Heart left ventricle (tissue), 16 donors: ENCODE data around the gene TTI1. TPM values are rescaled to one million over a fixed set of nuclear protein-coding genes. Genes with fewer than 3 reads are reported as not detected.

Source experiments
- ATAC-seq, 4 donors: fragments of 200-7000 bp; cut with Tn5 transposase; one replicate each; pipeline ENCODE4 v1.9.1; 2020 to 2022; ENCODE audit warnings: moderate library complexity in 4 of 4, mild to moderate bottlenecking in 3 of 4, moderate number of reproducible peaks in 1 of 4
- DNase-seq, 5 donors: peaks; one replicate each; pipeline ENCODE4 v3.0.0-alpha.2; 2020
- H3K27ac ChIP-seq, 12 donors: fragments of 200-600 bp; sonication (generic) in 4 of 12; one replicate each; pipeline versions ENCODE4 v1.5.0 to v1.8.0; 2016 to 2022; ENCODE audit warnings: mild to moderate bottlenecking in 2 of 12
- H3K27me3 ChIP-seq, 9 donors: fragments of 200-600 bp; sonication (generic) in 2 of 9; one replicate each; pipeline versions ENCODE4 v1.5.1 to v1.8.0; 2016 to 2022; ENCODE audit warnings: mild to moderate bottlenecking in 3 of 9
- H3K36me3 ChIP-seq, 9 donors: fragments of 200-600 bp; sonication (generic) in 2 of 9; one replicate each; pipeline versions ENCODE4 v1.5.0 to v1.8.0; 2018 to 2022; ENCODE audit warnings: mild to moderate bottlenecking in 2 of 9
- H3K4me1 ChIP-seq, 12 donors: fragments of 200-600 bp; sonication (generic) in 4 of 12; one replicate each; pipeline versions ENCODE4 v1.5.0 to v1.8.0; 2016 to 2022; ENCODE audit warnings: mild to moderate bottlenecking in 3 of 12
- H3K4me3 ChIP-seq, 12 donors: fragments of 200-600 bp; sonication (generic) in 4 of 12; one replicate each; pipeline versions ENCODE4 v1.5.0 to v1.8.0; 2017 to 2022; ENCODE audit warnings: mild to moderate bottlenecking in 9 of 12, moderate library complexity in 4 of 12
- H3K9me3 ChIP-seq, 12 donors: fragments of 200-600 bp; sonication (generic) in 4 of 12; one replicate each; pipeline versions ENCODE4 v1.5.0 to v1.8.0; 2016 to 2022; ENCODE audit warnings: mild to moderate bottlenecking in 1 of 12
- POLR2A ChIP-seq, 2 donors: fragments of 450-650 bp; IDR thresholded peaks; one replicate each; pipeline ENCODE4 v1.6.1; 2017; ENCODE audit warnings: antibody characterized with exemption in 2 of 2, mild to moderate bottlenecking in 2 of 2, moderate library complexity in 2 of 2
- WGBS, 4 donors: extraction: QIAGEN DNeasy Blood & Tissue Kit in 2 of 4; methylation state at CpG; one replicate each; pipeline versions ENCODE4 v1.1.5 to v1.1.7; 2013 to 2018; 5-methylcytosine and 5-hydroxymethylcytosine counted together
- intact Hi-C, 10 donors: fragments of 100-400 bp; cut with DNase I; formaldehyde crosslinking; loops; one replicate each; pipeline versions ENCODE4 v1.11.1 to v1.14.2; 2022
- polyA plus RNA-seq, 2 donors: library from polyadenylated mRNA; stranded (reverse); fragments of 200-250 nt; gene quantifications; one replicate each; pipeline ENCODE4 v1.2.3, GENCODE V29; 2013
- total RNA-seq, 9 donors: library from RNA; depleted of rRNA in 2 of 9; stranded (reverse); fragments of >200 nt in 2 of 9; fragmentation: NEBNext Ultra II Directional in 3 of 9; extraction: Animal tissue kit (Norgen Biotek cat#: 25700) in 3 of 9; gene quantifications; one replicate each; pipeline versions ENCODE4 v1.1.0 to v1.2.4, GENCODE V29; 2016 to 2023
- TF ChIP-seq, protein P1 (sequence below), 12 donors: fragments of 200-600 bp; sonication (generic) in 4 of 12; IDR thresholded peaks; one replicate each; pipeline versions ENCODE4 v1.5.0 to v1.8.0; 2018 to 2022; ENCODE audit warnings: antibody characterized with exemption in 12 of 12, mild to moderate bottlenecking in 5 of 12
- donor health status: ischemic (EF 13 %, LVEDD 7.1; RV severe dilation, severe dysfunction).
- donor health status: healthy with polysubstance abuse.
- donor health status: DM: no; HTN: yes; CAD: no.
- donor health status: DM: no; HTN: no; CAD: no.
- donor health status: ischemic (EF 25% LVEDD 6.9; RV normal size, moderate dysfunction).
- donor health status: ischemic (EF 25% LVEDD 5.7; RV mildly dilated, moderate dysfunction).
- donor health status: healthy.
- donor health status: DM: yes; HTN: yes; CAD: no.
- donor health status: ischemic (EF 35%, LVEDD 5.7; RV mildly dilated, moderate dysfunction).
- donor health status: nonischemic (EF 11% LVEDD 7.7; RV severe dilation, severe dysfunction).
- donor health status: DM: yes; HTN: yes; CAD: no.
- donor health status: PGD.
- donor health status: ischemic (EF 29% LVEDD 5.4; RV normal size, mild dysfunction).
- donor health status: nonischemic (EF 23%, LVEDD 6.1; RV moderate dilation, normal function).

Gene TTI1
- total and polyA plus RNA-seq, 11 donors: 7.3 to 13.3 (median 11.0) TPM

DNA sequence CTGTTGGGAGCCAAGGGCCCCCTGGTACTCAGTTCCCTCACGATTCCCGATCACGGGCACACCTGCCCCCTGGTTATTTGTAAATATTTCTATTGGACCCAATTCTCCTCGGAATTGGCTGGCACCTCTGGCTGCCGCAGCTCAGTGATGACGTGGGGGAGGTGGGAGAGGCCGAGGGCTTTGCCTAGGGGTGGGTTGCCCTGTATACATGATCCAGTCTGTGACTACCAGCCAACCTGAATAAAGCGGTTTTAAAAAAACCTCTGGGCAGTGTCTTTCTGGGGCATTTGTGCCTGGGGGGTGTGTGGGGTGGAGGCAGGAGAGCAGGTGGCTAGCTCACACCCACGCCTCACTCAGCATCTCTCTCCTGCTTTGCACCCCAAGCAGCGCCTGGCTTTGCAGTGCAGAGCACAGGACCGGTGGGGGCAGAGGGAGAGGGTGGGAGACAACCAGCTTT, 88.1 kb downstream of the TTI1 start:
- TF ChIP-seq, protein P1, sequence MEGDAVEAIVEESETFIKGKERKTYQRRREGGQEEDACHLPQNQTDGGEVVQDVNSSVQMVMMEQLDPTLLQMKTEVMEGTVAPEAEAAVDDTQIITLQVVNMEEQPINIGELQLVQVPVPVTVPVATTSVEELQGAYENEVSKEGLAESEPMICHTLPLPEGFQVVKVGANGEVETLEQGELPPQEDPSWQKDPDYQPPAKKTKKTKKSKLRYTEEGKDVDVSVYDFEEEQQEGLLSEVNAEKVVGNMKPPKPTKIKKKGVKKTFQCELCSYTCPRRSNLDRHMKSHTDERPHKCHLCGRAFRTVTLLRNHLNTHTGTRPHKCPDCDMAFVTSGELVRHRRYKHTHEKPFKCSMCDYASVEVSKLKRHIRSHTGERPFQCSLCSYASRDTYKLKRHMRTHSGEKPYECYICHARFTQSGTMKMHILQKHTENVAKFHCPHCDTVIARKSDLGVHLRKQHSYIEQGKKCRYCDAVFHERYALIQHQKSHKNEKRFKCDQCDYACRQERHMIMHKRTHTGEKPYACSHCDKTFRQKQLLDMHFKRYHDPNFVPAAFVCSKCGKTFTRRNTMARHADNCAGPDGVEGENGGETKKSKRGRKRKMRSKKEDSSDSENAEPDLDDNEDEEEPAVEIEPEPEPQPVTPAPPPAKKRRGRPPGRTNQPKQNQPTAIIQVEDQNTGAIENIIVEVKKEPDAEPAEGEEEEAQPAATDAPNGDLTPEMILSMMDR (IDR thresholded peaks at IDR 0.05): no peak
- no peak for TF ChIP-seq POLR2A (IDR thresholded peaks at IDR 0.05)

DNA sequence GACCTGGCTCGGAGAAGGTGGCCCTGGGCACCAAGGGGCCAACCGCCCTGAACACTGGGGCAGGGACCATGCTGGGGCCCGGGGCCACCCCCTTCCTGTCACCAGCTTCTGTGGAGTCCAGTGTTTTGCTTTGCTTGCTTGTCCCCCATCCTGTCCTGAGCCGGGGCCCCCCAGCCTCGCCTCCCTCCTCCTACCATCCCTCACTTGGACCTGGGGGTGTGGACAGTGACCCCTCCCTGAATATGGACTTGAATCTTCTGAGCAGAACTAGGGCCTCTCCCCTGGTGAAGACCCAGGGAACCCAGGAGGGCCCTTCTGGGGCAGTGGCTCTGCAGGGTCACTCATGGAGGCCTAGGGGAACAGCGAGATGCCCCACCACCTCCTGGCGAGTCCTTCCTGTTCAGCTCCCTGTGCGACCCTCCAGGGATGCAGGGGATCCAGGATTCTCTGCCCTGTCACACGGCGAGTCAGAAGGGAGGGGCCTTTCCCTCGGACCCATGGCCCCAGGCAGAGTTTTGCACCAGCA, 88.7 kb downstream of the TTI1 start:
- DNase-seq (no peak), ATAC-seq (peak in 1 of 4 donors; percentile 7)
- WGBS, 4 donors: 76 to 84% (median 81%) methylated on average over 8 to 11 of the region's 11 CpGs

More for the DNA sequence above, 88.1 kb downstream of the TTI1 start:
- Histone ChIP-seq H3K27me3 (no peaks in the 10 kb centered on the region), H3K36me3 (no peaks in the 10 kb centered on the region), H3K9me3 (peaks cover 0 to 12% (median 0%) of the 10 kb centered on the region in 12 donors), H3K4me3 (no peak overlapping the region), H3K27ac (no peak overlapping the region), H3K4me1 (no peaks in the 10 kb centered on the region)
- WGBS, 4 donors: 68 to 80% (median 77%) methylated on average over 11 of the region's 11 CpGs
- intact Hi-C loops: no loop called here
- ATAC-seq (no peak), DNase-seq (no peak)

DNA sequence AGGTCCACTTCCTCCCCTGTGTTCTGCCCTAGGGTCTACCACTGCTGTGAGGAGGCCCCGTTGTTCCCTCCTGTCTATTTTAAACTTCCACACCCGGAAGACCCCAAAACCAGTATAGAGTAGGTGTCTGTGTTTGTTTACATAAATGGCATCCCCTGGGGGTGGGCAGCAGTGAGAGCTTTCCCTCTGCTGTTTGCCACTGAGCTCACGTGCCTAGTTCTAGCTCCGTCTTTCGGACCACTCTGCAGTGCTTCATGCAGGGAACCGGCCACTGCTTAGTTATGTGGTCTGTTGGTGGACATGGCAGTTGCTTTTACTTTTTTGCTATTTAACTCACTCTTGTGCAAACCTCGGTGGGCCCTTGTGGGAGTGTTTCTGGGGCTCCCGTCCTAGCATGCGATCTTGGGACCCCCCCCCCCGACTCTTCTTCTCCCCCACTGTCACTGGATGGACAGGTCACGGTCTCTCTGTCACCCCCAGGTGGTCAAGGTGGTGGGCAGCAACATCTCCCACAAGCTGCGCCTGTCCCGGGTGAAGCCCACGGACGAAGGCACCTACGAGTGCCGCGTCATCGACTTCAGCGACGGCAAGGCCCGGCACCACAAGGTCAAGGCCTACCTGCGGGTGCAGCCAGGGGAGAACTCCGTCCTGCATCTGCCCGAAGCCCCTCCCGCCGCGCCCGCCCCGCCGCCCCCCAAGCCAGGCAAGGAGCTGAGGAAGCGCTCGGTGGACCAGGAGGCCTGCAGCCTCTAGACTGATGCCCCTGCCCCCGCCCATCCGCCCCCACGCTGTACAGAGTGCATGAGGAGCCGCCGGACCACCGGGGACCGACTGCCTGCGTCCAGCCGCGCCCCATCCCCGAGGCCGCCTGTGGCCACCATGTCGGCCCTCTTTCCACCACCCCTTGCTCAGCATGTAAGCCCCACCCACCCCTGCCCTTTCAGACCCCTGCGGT, 89.5 kb downstream of the TTI1 start:
- Histone ChIP-seq H3K27me3 (no peaks in the 10 kb centered on the region), H3K9me3 (peaks cover 0 to 12% (median 0%) of the 10 kb centered on the region in 12 donors), H3K4me3 (no peak overlapping the region), H3K27ac (no peak overlapping the region), H3K4me1 (no peaks in the 10 kb centered on the region), H3K36me3 (no peaks in the 10 kb centered on the region)
- TF ChIP-seq, protein P1 (IDR thresholded peaks at IDR 0.05): no peak
- no peak for TF ChIP-seq POLR2A (IDR thresholded peaks at IDR 0.05)
- DNase-seq (peak in 1 of 5 donors; percentile 48), ATAC-seq (no peak)
- WGBS, 4 donors: 86 to 90% (median 88%) methylated on average over 30 to 47 of the region's 47 CpGs
- intact Hi-C loops: no loop called here

More for the DNA sequence above, 88.7 kb downstream of the TTI1 start:
- no peak overlapping the region for H3K27ac ChIP-seq
- H3K36me3 ChIP-seq: no peaks in the 10 kb centered on the region
- peaks cover 0 to 12% (median 0%) of the 10 kb centered on the region in 12 donors for H3K9me3 ChIP-seq
- TF ChIP-seq POLR2A (IDR thresholded peaks at IDR 0.05): no peak
- TF ChIP-seq, protein P1 (IDR thresholded peaks at IDR 0.05): no peak
- H3K27me3 ChIP-seq: no peaks in the 10 kb centered on the region
- H3K4me1 ChIP-seq: no peaks in the 10 kb centered on the region
- no peak overlapping the region for H3K4me3 ChIP-seq
- intact Hi-C loops: no loop called here

DNA sequence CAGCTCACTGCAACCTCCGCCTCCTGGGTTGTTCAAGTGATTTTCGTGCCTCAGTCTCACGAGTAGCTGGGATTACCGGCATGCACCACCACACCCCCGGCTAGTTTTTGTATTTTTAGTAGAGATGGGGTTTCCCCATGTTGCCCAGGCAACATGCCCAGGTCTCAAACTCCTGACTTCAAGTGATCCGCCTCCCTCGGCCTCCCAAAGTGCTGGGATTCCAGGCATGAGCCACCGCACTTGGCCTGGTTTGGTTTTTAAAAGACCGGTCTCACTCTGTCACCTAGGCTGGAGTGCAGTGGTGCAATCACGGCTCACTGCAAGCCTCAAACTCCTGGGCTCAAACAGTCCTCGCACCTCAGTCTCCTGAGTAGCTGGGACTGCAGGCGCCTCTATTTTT, 90.2 kb downstream of the TTI1 start:
- 68 to 79% (median 73%) methylated on average over 12 of the region's 12 CpGs for WGBS, 4 donors
- Histone ChIP-seq H3K4me3 (no peak overlapping the region), H3K4me1 (no peaks in the 10 kb centered on the region), H3K27me3 (no peaks in the 10 kb centered on the region), H3K27ac (no peak overlapping the region), H3K9me3 (peaks cover 0 to 8% (median 0%) of the 10 kb centered on the region in 12 donors), H3K36me3 (no peaks in the 10 kb centered on the region)
- DNase-seq (peak in 1 of 5 donors; percentile 14), ATAC-seq (no peak)
- intact Hi-C loops: no loop called here
- TF ChIP-seq, protein P1 (IDR thresholded peaks at IDR 0.05): no peak
- TF ChIP-seq POLR2A (IDR thresholded peaks at IDR 0.05): no peak
